ENCODE measurements around the gene GIMAP2.

The GIMAP2 gene

GRCh38 chr7:150735596-150736358, 50.3 kb downstream of the GIMAP2 start:
- no peaks in the 10 kb centered on the region for H3K36me3 ChIP-seq (ENCODE audit: insufficient read depth, low read length)
- no peaks in the 10 kb centered on the region for H3K4me1 ChIP-seq (ENCODE audit: control insufficient read depth, insufficient read depth, low read length)
- no peak overlapping the region for H3K4me2 ChIP-seq (ENCODE audit: low read length)
- no peaks in the 10 kb centered on the region for H3K9me3 ChIP-seq (replicated peaks; ENCODE audit: low read length)
- no peaks in the 10 kb centered on the region for H3K27me3 ChIP-seq (ENCODE audit: control insufficient read depth, insufficient read depth, low read length)
- H3K9ac ChIP-seq (ENCODE audit: low read depth, low read length) = no peak overlapping the region
- no peak overlapping the region for H3K4me3 ChIP-seq (ENCODE audit: low read length)

- H3K9ac ChIP-seq (ENCODE audit: low read depth, low read length) = no peak overlapping the region
- H3K27me3 ChIP-seq (ENCODE audit: control insufficient read depth, insufficient read depth, low read length) = no peaks in the 10 kb centered on the region
- no peaks in the 10 kb centered on the region for H3K36me3 ChIP-seq (ENCODE audit: insufficient read depth, low read length)
- no peak overlapping the region for H3K4me3 ChIP-seq (ENCODE audit: low read length)
- H3K4me1 ChIP-seq (ENCODE audit: control insufficient read depth, insufficient read depth, low read length) = no peaks in the 10 kb centered on the region
- no peaks in the 10 kb centered on the region for H3K9me3 ChIP-seq (replicated peaks; ENCODE audit: low read length)
- H3K4me2 ChIP-seq (ENCODE audit: low read length) = no peak overlapping the region
These were observed 51.4 kb downstream of the GIMAP2 start for GRCh38 chr7:150736864-150737263.

GRCh38 chr7:150737265-150738055, 52.0 kb downstream of the GIMAP2 start, which contains the start of gene GIMAP5:
Gene GIMAP5 (plus strand): TSS chr7:150737418. CDS start chr7:150740885, 3,467 bp downstream.
- no peaks in the 10 kb centered on the region for H3K4me1 ChIP-seq (ENCODE audit: control insufficient read depth, insufficient read depth, low read length)
- H3K4me3 ChIP-seq (ENCODE audit: low read length) = no peak within 1 kb of the TSS
- no peak within 1 kb of the TSS for H3K9ac ChIP-seq (ENCODE audit: low read depth, low read length)
- no peaks in the 10 kb centered on the region for H3K9me3 ChIP-seq (replicated peaks; ENCODE audit: low read length)
- no peaks in the 10 kb centered on the region for H3K36me3 ChIP-seq (ENCODE audit: insufficient read depth, low read length)
- H3K27me3 ChIP-seq (ENCODE audit: control insufficient read depth, insufficient read depth, low read length) = no peaks in the 10 kb centered on the region
- no peak within 1 kb of the TSS for H3K4me2 ChIP-seq (ENCODE audit: low read length)

GRCh38 chr7:150738092-150738491, 52.6 kb downstream of the GIMAP2 start:
- no peak overlapping the region for H3K9ac ChIP-seq (ENCODE audit: low read depth, low read length)
- no peaks in the 10 kb centered on the region for H3K4me1 ChIP-seq (ENCODE audit: control insufficient read depth, insufficient read depth, low read length)
- H3K4me3 ChIP-seq (ENCODE audit: low read length) = no peak overlapping the region

GRCh38 chr7:150738591-150739001, 53.1 kb downstream of the GIMAP2 start:
- no peaks in the 10 kb centered on the region for H3K36me3 ChIP-seq (ENCODE audit: insufficient read depth, low read length)
- H3K4me3 ChIP-seq (ENCODE audit: low read length) = no peak overlapping the region
- no peaks in the 10 kb centered on the region for H3K9me3 ChIP-seq (replicated peaks; ENCODE audit: low read length)
- no peak overlapping the region for H3K4me2 ChIP-seq (ENCODE audit: low read length)
- no peak overlapping the region for H3K9ac ChIP-seq (ENCODE audit: low read depth, low read length)
- no peaks in the 10 kb centered on the region for H3K4me1 ChIP-seq (ENCODE audit: control insufficient read depth, insufficient read depth, low read length)
- H3K27me3 ChIP-seq (ENCODE audit: control insufficient read depth, insufficient read depth, low read length) = no peaks in the 10 kb centered on the region

More at GRCh38 chr7:150738092-150738491, 52.6 kb downstream of the GIMAP2 start:
- Histone ChIP-seq H3K9me3 (replicated peaks; ENCODE audit: low read length) (no peaks in the 10 kb centered on the region), H3K4me2 (ENCODE audit: low read length) (no peak overlapping the region), H3K27me3 (ENCODE audit: control insufficient read depth, insufficient read depth, low read length) (no peaks in the 10 kb centered on the region), H3K36me3 (ENCODE audit: insufficient read depth, low read length) (no peaks in the 10 kb centered on the region)

GRCh38 chr7:150739033-150739432, 53.5 kb downstream of the GIMAP2 start:
- Histone ChIP-seq H3K4me1 (ENCODE audit: control insufficient read depth, insufficient read depth, low read length) (no peaks in the 10 kb centered on the region), H3K9me3 (replicated peaks; ENCODE audit: low read length) (no peaks in the 10 kb centered on the region), H3K27me3 (ENCODE audit: control insufficient read depth, insufficient read depth, low read length) (no peaks in the 10 kb centered on the region), H3K36me3 (ENCODE audit: insufficient read depth, low read length) (no peaks in the 10 kb centered on the region), H3K4me2 (ENCODE audit: low read length) (no peak overlapping the region), H3K4me3 (ENCODE audit: low read length) (no peak overlapping the region), H3K9ac (ENCODE audit: low read depth, low read length) (no peak overlapping the region)

GRCh38 chr7:150740053-150740452, 54.5 kb downstream of the GIMAP2 start:
- Histone ChIP-seq H3K9me3 (replicated peaks; ENCODE audit: low read length) (no peaks in the 10 kb centered on the region), H3K27me3 (ENCODE audit: control insufficient read depth, insufficient read depth, low read length) (no peaks in the 10 kb centered on the region), H3K9ac (ENCODE audit: low read depth, low read length) (no peak overlapping the region), H3K36me3 (ENCODE audit: insufficient read depth, low read length) (no peaks in the 10 kb centered on the region), H3K4me3 (ENCODE audit: low read length) (no peak overlapping the region), H3K4me2 (ENCODE audit: low read length) (no peak overlapping the region), H3K4me1 (ENCODE audit: control insufficient read depth, insufficient read depth, low read length) (no peaks in the 10 kb centered on the region)

GRCh38 chr7:150742286-150742968, 56.9 kb downstream of the GIMAP2 start:
- Histone ChIP-seq H3K9me3 (replicated peaks; ENCODE audit: low read length) (no peaks in the 10 kb centered on the region), H3K4me3 (ENCODE audit: low read length) (no peak overlapping the region), H3K4me1 (ENCODE audit: control insufficient read depth, insufficient read depth, low read length) (no peaks in the 10 kb centered on the region), H3K4me2 (ENCODE audit: low read length) (no peak overlapping the region), H3K36me3 (ENCODE audit: insufficient read depth, low read length) (no peaks in the 10 kb centered on the region), H3K27me3 (ENCODE audit: control insufficient read depth, insufficient read depth, low read length) (no peaks in the 10 kb centered on the region), H3K9ac (ENCODE audit: low read depth, low read length) (no peak overlapping the region)
